ENCODE data around the gene PGF. TPM values are rescaled to one million over a fixed set of nuclear protein-coding genes. Genes with fewer than 3 reads are reported as not detected.

PGF gene
- total and polyA plus RNA-seq, 2 of the 13 experiments (the other 11 are each of a cell fraction or from before 2014, with no cell fraction given): 10.7 to 27.5 TPM

GRCh38 chr14:74950795-74951442 is 4.5 kb downstream of the PGF start (continued):
- TF ChIP-seq ZNF687 (CRISPR knock-in tag; IDR thresholded peaks at IDR 0.05) (peak; percentile 47), ZNF670 (CRISPR knock-in tag; IDR thresholded peaks at IDR 0.05; ENCODE audit: borderline replicate concordance) (peak; percentile 49; the same call in 1 of the 2 replicates), HDAC2 (CRISPR knock-in tag; IDR thresholded peaks at IDR 0.05) (peak; percentile 20; the same call in 1 of the 2 replicates), ZNF883 (CRISPR knock-in tag; IDR thresholded peaks at IDR 0.05; ENCODE audit: not compliant biosample characterization) (peak; percentile 7), GPN1 (CRISPR knock-in tag; IDR thresholded peaks at IDR 0.05; ENCODE audit: borderline replicate concordance) (no peak), ZNF839 (CRISPR knock-in tag; IDR thresholded peaks at IDR 0.05; ENCODE audit: borderline replicate concordance) (no peak), KIAA2018 (CRISPR knock-in tag; IDR thresholded peaks at IDR 0.05; ENCODE audit: borderline replicate concordance) (no peak), ZNF17 (CRISPR knock-in tag; IDR thresholded peaks at IDR 0.05) (no peak), CSRNP1 (CRISPR knock-in tag; IDR thresholded peaks at IDR 0.05) (0 out of 2 replicates have a peak, but pooled peaks have one; percentile 24), ZNF263 (CRISPR knock-in tag; IDR thresholded peaks at IDR 0.05) (0 out of 2 replicates have a peak, but pooled peaks have one; percentile 6), MED1 (CRISPR knock-in tag; IDR thresholded peaks at IDR 0.05) (peak; percentile 48), GATAD2A (CRISPR knock-in tag; IDR thresholded peaks at IDR 0.05) (peak; percentile 73), ZNF124 (CRISPR knock-in tag; IDR thresholded peaks at IDR 0.05) (no peak), GABPB1 (CRISPR knock-in tag; IDR thresholded peaks at IDR 0.05) (peak; percentile 16; the same call in 1 of the 2 replicates), HDAC1 (CRISPR knock-in tag; IDR thresholded peaks at IDR 0.05) (peak; percentile 34; the same call in 1 of the 2 replicates), ZMAT3 (CRISPR knock-in tag; conservative IDR thresholded peaks at IDR 0.05) (peak; percentile 93; the same call in 1 of the 2 replicates)
